Activated CD8-positive, alpha-beta memory T cell treated with anti-CD3 and anti-CD28 coated beads, Interleukin-2, amount 10 ng/mL, durations not matched to agents 7 days and 5 days (primary cell): ENCODE measurements around the gene PAPPA. TPM values are rescaled to one million over a fixed set of nuclear protein-coding genes. Genes with fewer than 3 reads are reported as not detected.

Experiments
- ATAC-seq: fragments of 150-1000 bp; cut with Tn5 transposase; one replicate; pipeline ENCODE4 v1.10.0; 2021; ENCODE audit warnings: moderate library complexity
- CTCF ChIA-PET: fragments of 350-600 bp; sonication (Branson Sonifier 250); formaldehyde crosslinking; loops from one replicate; lab custom pipeline; 2021; ENCODE audit warnings: antibody characterized with exemption; lab: Charles Lee
- DNase-seq: peaks from one replicate; pipeline ENCODE4 v3.0.0-alpha.2; 2020
- H3K27ac Mint-ChIP-seq: one replicate; pipeline ENCODE4 v1.8.0; 2021; ENCODE audit warnings: mild to moderate bottlenecking, mixed read lengths
- H3K27me3 Mint-ChIP-seq: one replicate; pipeline ENCODE4 v1.8.0; 2021; ENCODE audit warnings: mixed read lengths
- H3K36me3 Mint-ChIP-seq: one replicate; pipeline ENCODE4 v1.8.0; 2021; ENCODE audit warnings: mild to moderate bottlenecking, mixed read lengths
- H3K4me1 Mint-ChIP-seq: one replicate; pipeline ENCODE4 v1.8.0; 2021; ENCODE audit warnings: mixed read lengths
- H3K4me3 Mint-ChIP-seq: one replicate; pipeline ENCODE4 v1.8.0; 2021; ENCODE audit warnings: mild to moderate bottlenecking, moderate library complexity, mixed read lengths
- H3K9me3 Mint-ChIP-seq: one replicate; pipeline ENCODE4 v1.8.0; 2022; ENCODE audit warnings: low read depth, mixed read lengths
- total RNA-seq, 2 experiments: library from RNA; stranded (reverse); gene quantifications; one replicate each; pipeline ENCODE4 v1.2.3, GENCODE V29; 2021

PAPPA gene
- total RNA-seq, 2 experiments from 2014 or later = not detected

DNA sequence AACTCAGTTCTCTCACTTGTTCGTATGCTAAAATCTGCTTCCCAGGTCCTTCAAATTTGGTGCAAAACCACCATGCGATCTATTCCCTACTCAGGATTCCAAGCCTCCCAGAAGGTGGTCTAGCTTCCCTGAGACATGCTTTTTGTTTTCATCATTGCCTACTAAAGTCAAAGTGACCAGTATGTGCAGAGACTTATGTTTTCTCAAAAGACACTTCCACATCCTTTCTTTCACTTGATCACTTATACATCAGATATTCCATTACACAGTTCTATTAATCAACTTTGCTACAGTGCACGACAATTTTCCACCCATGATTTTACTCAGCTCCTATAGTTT, 242.1 kb downstream of the PAPPA start:
- DNase-seq (no peak), ATAC-seq (no peak)
- CTCF ChIA-PET = no interaction called here
- no peaks in the 10 kb centered on the region for H3K27me3 Mint-ChIP-seq
- H3K36me3 Mint-ChIP-seq = peaks cover 1% of the 10 kb centered on the region
- peaks cover 6% of the 10 kb centered on the region for H3K4me1 Mint-ChIP-seq
- no peaks in the 10 kb centered on the region for H3K9me3 Mint-ChIP-seq
- H3K4me3 Mint-ChIP-seq = no peak overlapping the region
- H3K27ac Mint-ChIP-seq = no peak overlapping the region

GRCh38 chr9:116403171-116403570, 249.6 kb downstream of the PAPPA start:
- H3K4me1 Mint-ChIP-seq = peaks cover 6% of the 10 kb centered on the region
- ATAC-seq (no peak), DNase-seq (no peak)
- no peaks in the 10 kb centered on the region for H3K36me3 Mint-ChIP-seq
- H3K4me3 Mint-ChIP-seq = no peak overlapping the region
- H3K27me3 Mint-ChIP-seq = no peaks in the 10 kb centered on the region
- no peaks in the 10 kb centered on the region for H3K9me3 Mint-ChIP-seq
- H3K27ac Mint-ChIP-seq = no peak overlapping the region
- CTCF ChIA-PET = no interaction called here

DNA sequence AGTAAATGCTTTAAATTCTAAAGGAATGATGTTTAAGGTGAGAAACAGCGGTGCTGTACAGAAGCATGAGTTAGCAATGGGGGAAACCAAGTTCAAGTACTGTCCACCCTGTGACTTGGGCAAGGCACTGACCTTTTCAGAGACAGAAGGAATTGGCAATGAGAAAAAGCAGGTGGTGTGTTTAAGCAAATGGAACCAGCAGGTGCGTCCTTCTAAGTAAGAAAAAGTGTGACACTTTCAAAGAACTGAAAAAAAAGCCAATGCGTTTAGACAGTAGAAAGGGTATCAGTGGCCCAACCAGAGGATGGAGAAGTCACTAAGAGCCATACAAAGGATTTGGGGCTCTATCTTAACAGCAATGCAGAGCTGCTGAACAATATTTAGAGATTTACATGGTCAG, 250.6 kb downstream of the PAPPA start:
- Mint-ChIP-seq H3K27me3 (no peaks in the 10 kb centered on the region), H3K4me1 (peaks cover 6% of the 10 kb centered on the region), H3K9me3 (no peaks in the 10 kb centered on the region), H3K36me3 (no peaks in the 10 kb centered on the region), H3K4me3 (no peak overlapping the region), H3K27ac (no peak overlapping the region)
- DNase-seq (no peak), ATAC-seq (no peak)
- CTCF ChIA-PET = no interaction called here

GRCh38 chr9:116405321-116405720, 251.7 kb downstream of the PAPPA start:
- H3K9me3 Mint-ChIP-seq = no peaks in the 10 kb centered on the region
- no peaks in the 10 kb centered on the region for H3K36me3 Mint-ChIP-seq
- CTCF ChIA-PET = no interaction called here

DNA sequence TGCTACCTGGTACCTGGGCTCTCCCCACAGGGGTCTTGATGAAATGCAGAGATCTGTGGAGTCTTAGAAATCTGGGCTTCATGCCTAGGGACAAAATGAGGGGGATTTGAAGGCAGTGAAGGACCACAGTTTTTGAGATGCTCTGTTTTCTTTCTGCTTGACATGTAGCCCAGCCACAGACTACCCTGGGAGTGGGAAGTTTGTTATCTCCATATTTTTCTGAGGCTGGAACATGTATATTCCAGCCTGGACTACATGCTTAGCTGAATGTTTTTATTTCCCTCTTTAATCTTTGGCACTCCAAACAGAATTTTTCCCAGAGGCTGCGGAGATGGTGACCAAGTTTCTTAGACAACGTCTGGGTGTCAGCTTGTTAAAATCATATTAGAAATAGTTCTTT, 252.9 kb downstream of the PAPPA start:
- no peaks in the 10 kb centered on the region for H3K4me1 Mint-ChIP-seq
- H3K4me3 Mint-ChIP-seq = no peak overlapping the region
- H3K36me3 Mint-ChIP-seq = no peaks in the 10 kb centered on the region
- H3K27ac Mint-ChIP-seq = no peak overlapping the region
- CTCF ChIA-PET = no interaction called here
- DNase-seq = no peak
- H3K9me3 Mint-ChIP-seq = no peaks in the 10 kb centered on the region
- ATAC-seq = no peak
- no peaks in the 10 kb centered on the region for H3K27me3 Mint-ChIP-seq

More at GRCh38 chr9:116405321-116405720, 251.7 kb downstream of the PAPPA start:
- Mint-ChIP-seq H3K4me3 (no peak overlapping the region), H3K27me3 (no peaks in the 10 kb centered on the region), H3K4me1 (no peaks in the 10 kb centered on the region), H3K27ac (no peak overlapping the region)
- ATAC-seq = no peak
- no peak for DNase-seq

DNA sequence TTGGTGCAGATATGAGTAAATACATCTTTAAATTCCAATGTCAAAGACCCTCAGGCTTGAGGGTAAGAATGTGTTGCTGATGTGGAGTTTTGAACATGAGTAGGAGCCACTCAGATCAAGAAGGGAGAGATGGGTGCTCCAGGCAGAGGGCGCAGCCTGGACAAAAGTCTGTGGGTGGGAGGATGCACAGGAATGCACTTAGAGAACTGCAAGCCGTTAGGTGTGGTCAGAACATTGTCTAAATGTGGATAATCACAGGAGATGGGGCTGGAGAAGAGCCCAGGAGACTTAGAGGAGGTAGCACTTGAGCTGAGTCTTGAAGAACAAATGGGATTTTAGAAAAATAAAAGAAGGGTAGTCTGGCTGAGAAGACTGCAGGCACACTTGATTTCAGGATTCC, 255.5 kb downstream of the PAPPA start:
- no peaks in the 10 kb centered on the region for H3K27me3 Mint-ChIP-seq

GRCh38 chr9:116409638-116410037, 256.0 kb downstream of the PAPPA start:
- DNase-seq = no peak
- Mint-ChIP-seq H3K27me3 (no peaks in the 10 kb centered on the region), H3K27ac (no peak overlapping the region), H3K4me1 (no peaks in the 10 kb centered on the region), H3K4me3 (no peak overlapping the region), H3K36me3 (no peaks in the 10 kb centered on the region), H3K9me3 (no peaks in the 10 kb centered on the region)
- CTCF ChIA-PET = no interaction called here
- no peak for ATAC-seq

More for the DNA sequence above, 255.5 kb downstream of the PAPPA start:
- Mint-ChIP-seq H3K4me1 (no peaks in the 10 kb centered on the region), H3K36me3 (no peaks in the 10 kb centered on the region), H3K9me3 (no peaks in the 10 kb centered on the region), H3K27ac (no peak overlapping the region), H3K4me3 (no peak overlapping the region)
- CTCF ChIA-PET = no interaction called here
- no peak for DNase-seq
- no peak for ATAC-seq

GRCh38 chr9:116411506-116411905, 257.9 kb downstream of the PAPPA start:
- CTCF ChIA-PET = no interaction called here
- no peak overlapping the region for H3K27ac Mint-ChIP-seq
- H3K36me3 Mint-ChIP-seq = no peaks in the 10 kb centered on the region
- ATAC-seq (no peak), DNase-seq (no peak)
- no peaks in the 10 kb centered on the region for H3K27me3 Mint-ChIP-seq
- H3K4me1 Mint-ChIP-seq = no peaks in the 10 kb centered on the region
- no peaks in the 10 kb centered on the region for H3K9me3 Mint-ChIP-seq
- H3K4me3 Mint-ChIP-seq = no peak overlapping the region

- no peaks in the 10 kb centered on the region for H3K4me1 Mint-ChIP-seq
- H3K27me3 Mint-ChIP-seq = no peaks in the 10 kb centered on the region
- CTCF ChIA-PET = no interaction called here
- no peak for DNase-seq
- H3K9me3 Mint-ChIP-seq = no peaks in the 10 kb centered on the region
- ATAC-seq = no peak
- no peak overlapping the region for H3K4me3 Mint-ChIP-seq
- H3K36me3 Mint-ChIP-seq = peaks cover 2% of the 10 kb centered on the region
- no peak overlapping the region for H3K27ac Mint-ChIP-seq
These were observed 260.8 kb downstream of the PAPPA start for GRCh38 chr9:116414374-116414773.

DNA sequence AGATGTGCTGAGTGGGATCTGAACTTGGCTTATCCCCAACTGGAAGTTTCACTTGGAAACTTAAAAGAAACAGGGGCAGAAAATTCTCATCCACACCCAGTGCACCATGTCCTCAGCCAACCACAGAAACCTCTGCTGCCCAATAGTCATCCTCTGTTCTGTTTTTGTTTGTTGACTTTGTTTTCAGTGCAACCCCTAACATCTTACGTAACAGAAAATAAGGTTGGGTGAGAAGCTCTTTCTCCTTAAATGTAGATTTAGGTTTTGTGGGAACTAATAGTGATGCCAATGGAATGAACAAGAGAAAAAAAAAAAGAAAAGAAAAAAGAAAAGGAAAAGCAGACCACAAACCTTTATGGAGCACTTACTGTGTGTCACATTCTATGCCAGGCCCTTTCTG, 262.8 kb downstream of the PAPPA start:
- Mint-ChIP-seq H3K9me3 (no peaks in the 10 kb centered on the region), H3K27me3 (no peaks in the 10 kb centered on the region), H3K27ac (no peak overlapping the region), H3K4me1 (no peaks in the 10 kb centered on the region), H3K36me3 (peaks cover 2% of the 10 kb centered on the region), H3K4me3 (no peak overlapping the region)
- CTCF ChIA-PET = no interaction called here
- DNase-seq (no peak), ATAC-seq (no peak)

DNA sequence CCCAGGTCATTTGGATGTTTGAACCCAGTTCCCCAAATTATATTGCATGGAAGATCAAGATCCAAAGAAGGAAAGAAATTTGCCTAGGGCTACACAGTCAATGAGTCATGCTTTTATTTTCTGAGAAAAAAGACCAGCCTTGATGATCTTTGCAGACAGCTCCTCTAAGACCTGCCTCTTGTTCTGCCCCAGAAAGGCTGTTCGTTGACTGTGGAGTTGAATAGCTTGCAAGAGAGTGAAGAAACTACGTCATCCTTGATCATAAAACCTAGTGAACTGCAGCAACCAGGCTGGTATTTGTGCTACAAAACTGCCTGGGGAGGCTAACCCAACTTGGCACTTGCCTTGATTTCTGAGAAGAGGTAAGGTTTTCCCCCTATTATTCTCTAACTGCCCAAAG, 263.9 kb downstream of the PAPPA start:
- DNase-seq = no peak
- Mint-ChIP-seq H3K4me3 (no peak overlapping the region), H3K4me1 (no peaks in the 10 kb centered on the region), H3K36me3 (peaks cover 2% of the 10 kb centered on the region), H3K27me3 (no peaks in the 10 kb centered on the region), H3K9me3 (no peaks in the 10 kb centered on the region), H3K27ac (no peak overlapping the region)
- no peak for ATAC-seq
- CTCF ChIA-PET = no interaction called here

DNA sequence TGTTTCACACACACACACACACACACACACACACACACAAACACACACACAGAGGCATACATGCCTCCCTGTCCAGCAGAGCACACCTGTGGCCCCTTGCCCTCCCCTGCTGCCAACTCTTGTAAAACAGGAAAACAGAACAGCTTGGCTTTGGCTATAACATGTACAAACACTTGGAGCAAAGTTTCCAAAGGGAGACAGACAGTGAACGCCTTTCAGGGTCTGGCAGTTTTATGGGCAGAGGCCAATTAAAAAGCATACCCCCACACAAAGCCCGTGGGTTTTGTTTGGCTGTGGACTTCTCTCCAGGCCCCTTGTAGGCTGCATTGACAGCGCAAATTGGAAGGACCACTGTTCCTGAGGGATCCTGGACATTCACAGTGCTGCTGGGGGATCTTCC, 265.6 kb downstream of the PAPPA start:
- Mint-ChIP-seq H3K9me3 (no peaks in the 10 kb centered on the region), H3K4me1 (no peaks in the 10 kb centered on the region), H3K4me3 (no peak overlapping the region), H3K36me3 (peaks cover 2% of the 10 kb centered on the region), H3K27ac (no peak overlapping the region), H3K27me3 (no peaks in the 10 kb centered on the region)
- CTCF ChIA-PET = no interaction called here
- ATAC-seq (no peak), DNase-seq (no peak)

DNA sequence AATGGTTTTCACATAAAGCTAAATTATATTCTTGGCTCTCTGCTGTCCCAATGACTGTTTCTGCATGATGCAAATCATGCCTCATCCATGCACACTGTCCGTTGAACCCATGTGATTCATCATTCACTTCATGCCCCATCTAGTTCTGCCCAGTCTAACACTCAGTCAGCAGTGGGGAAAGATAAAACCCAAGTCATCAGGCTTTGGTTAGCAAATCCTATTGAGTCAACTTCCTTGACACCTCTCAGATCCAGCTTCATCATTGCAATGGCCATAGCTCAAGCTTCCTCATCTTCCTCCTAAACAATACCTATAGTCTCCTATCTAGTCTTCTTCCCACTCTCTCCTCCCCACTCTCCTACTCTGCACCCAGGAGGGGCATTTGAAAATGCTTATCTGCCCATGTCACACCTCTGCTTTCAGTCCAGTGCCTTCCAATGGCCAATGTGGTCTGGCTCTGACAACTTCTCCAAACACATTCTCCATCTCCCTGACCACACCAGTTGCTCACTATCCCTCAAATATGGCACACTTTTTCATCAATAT, 267.5 kb downstream of the PAPPA start:
- H3K27ac Mint-ChIP-seq = no peak overlapping the region

GRCh38 chr9:116422119-116422979, 268.8 kb downstream of the PAPPA start:
- no peaks in the 10 kb centered on the region for H3K27me3 Mint-ChIP-seq
- DNase-seq = no peak
- CTCF ChIA-PET = no interaction called here
- no peak for ATAC-seq
- H3K4me1 Mint-ChIP-seq = no peaks in the 10 kb centered on the region
- no peaks in the 10 kb centered on the region for H3K9me3 Mint-ChIP-seq
- no peak overlapping the region for H3K27ac Mint-ChIP-seq
- no peak overlapping the region for H3K4me3 Mint-ChIP-seq
- peaks cover 2% of the 10 kb centered on the region for H3K36me3 Mint-ChIP-seq

More for the DNA sequence above, 267.5 kb downstream of the PAPPA start:
- no peaks in the 10 kb centered on the region for H3K4me1 Mint-ChIP-seq
- peaks cover 2% of the 10 kb centered on the region for H3K36me3 Mint-ChIP-seq
- H3K4me3 Mint-ChIP-seq = no peak overlapping the region
- DNase-seq (no peak), ATAC-seq (no peak)
- CTCF ChIA-PET = no interaction called here
- H3K9me3 Mint-ChIP-seq = no peaks in the 10 kb centered on the region
- no peaks in the 10 kb centered on the region for H3K27me3 Mint-ChIP-seq
